ENCODE measurements around the gene PHACTR4. TPM values are rescaled to one million over a fixed set of nuclear protein-coding genes. Genes with fewer than 3 reads are reported as not detected.

PHACTR4 gene
- total and polyA plus RNA-seq, 2 of the 13 experiments (the other 11 are each of a cell fraction or from before 2014, with no cell fraction given): 13.9 to 17.1 TPM

- H3K36me3 ChIP-seq (replicated peaks in 1 of 2; ENCODE audit: control insufficient read depth in 1 of 2, insufficient read depth in 2 of 2, low read length in 2 of 2): peaks cover 0 to 7% of the 10 kb centered on the region in 2 experiments; a peak in 2 of 5 replicates
- no peak overlapping the region for H2AFZ ChIP-seq (ENCODE audit: low read length)
- H3K27me3 ChIP-seq (ENCODE audit: control insufficient read depth in 1 of 2, insufficient read depth in 2 of 2, low read length in 2 of 2): no peaks in the 10 kb centered on the region
- H3K9me3 ChIP-seq (ENCODE audit: low read length): no peaks in the 10 kb centered on the region
- no peak overlapping the region for H3K27ac ChIP-seq (ENCODE audit: extremely low read length, insufficient read depth, low read length)
- no TSS peak for BruUV-seq (replicated peaks)
- peaks cover 30% of the 10 kb centered on the region for H3K4me1 ChIP-seq (ENCODE audit: insufficient read depth, low read length)
- H3K9ac ChIP-seq (ENCODE audit: insufficient read depth, low read depth, low read length): no peak overlapping the region
- peaks cover 29% of the 10 kb centered on the region for H3K79me2 ChIP-seq (ENCODE audit: insufficient read depth, low read length)
- in situ Hi-C loops (cut with HindIII; ENCODE audit: extremely low pct_ligation_motif_present, low pct_unique_long_range_greater_than_20kb): loop anchor here (25.0 kb wide), 1 partner anchor 194 kb away; no protein-coding TSS in a partner anchor
- no peak for FAIRE-seq
- intact Hi-C loops (cut with micrococcal nuclease; ENCODE audit: unreplicated experiment): no loop called here
- H3K4me3 ChIP-seq (replicated peaks in 1 of 3; ENCODE audit: insufficient read depth in 1 of 3, low read depth in 2 of 3, low read length in 3 of 3): no peak overlapping the region
- no peak overlapping the region for H3K4me2 ChIP-seq (ENCODE audit: low read depth, low read length)
- CTCF ChIA-PET (ENCODE audit: low intra/inter-chr PET ratio, low total read pairs): no interaction called here
- no peak for DNase-seq (ENCODE audit: low spot score)
- TF ChIP-seq NFATC3 (CRISPR knock-in tag; IDR thresholded peaks at IDR 0.05): no peak
- TF ChIP-seq, protein P1, sequence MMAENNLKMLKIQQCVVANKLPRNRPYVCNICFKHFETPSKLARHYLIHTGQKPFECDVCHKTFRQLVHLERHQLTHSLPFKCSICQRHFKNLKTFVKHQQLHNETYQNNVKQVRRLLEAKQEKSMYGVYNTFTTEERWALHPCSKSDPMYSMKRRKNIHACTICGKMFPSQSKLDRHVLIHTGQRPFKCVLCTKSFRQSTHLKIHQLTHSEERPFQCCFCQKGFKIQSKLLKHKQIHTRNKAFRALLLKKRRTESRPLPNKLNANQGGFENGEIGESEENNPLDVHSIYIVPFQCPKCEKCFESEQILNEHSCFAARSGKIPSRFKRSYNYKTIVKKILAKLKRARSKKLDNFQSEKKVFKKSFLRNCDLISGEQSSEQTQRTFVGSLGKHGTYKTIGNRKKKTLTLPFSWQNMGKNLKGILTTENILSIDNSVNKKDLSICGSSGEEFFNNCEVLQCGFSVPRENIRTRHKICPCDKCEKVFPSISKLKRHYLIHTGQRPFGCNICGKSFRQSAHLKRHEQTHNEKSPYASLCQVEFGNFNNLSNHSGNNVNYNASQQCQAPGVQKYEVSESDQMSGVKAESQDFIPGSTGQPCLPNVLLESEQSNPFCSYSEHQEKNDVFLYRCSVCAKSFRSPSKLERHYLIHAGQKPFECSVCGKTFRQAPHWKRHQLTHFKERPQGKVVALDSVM (CRISPR knock-in tag; IDR thresholded peaks at IDR 0.05): peak; percentile 97
- POLR2A ChIA-PET: no interaction called here
- no peaks in the 10 kb centered on the region for H4K20me1 ChIP-seq (ENCODE audit: insufficient read depth, low read length)
- 93% methylated on average over 4 of the region's 4 CpGs for WGBS (ENCODE audit: low lambda C conversion rate)
- ATAC-seq: no peak
These were observed 48.5 kb downstream of the PHACTR4 start for GRCh38 chr1:28417926-28418637.

DNA sequence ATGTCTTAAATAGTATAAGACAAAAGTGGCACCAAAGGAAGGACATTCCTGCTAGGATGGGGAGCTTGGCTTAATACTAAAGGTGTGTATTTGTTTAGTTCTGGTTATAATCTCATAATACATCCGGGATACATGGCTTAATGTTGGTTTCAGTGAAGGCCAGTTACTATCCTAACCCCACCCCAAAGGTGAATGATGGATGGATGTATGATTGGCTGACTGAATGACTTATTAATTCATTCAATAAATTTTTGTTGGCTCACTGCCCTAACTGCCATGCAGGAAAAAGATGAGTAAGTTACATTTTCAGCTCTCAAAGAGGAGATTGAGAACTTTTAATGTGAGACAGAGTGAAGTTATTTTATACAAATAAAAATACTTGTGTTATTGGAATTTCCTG is 52.2 kb downstream of the PHACTR4 start:
- Histone ChIP-seq H3K9me3 (ENCODE audit: low read length) (no peaks in the 10 kb centered on the region), H3K27ac (ENCODE audit: extremely low read length, insufficient read depth, low read length) (no peak overlapping the region), H3K4me2 (ENCODE audit: low read depth, low read length) (no peak overlapping the region), H4K20me1 (ENCODE audit: insufficient read depth, low read length) (no peaks in the 10 kb centered on the region), H3K4me1 (ENCODE audit: insufficient read depth, low read length) (peaks cover 22% of the 10 kb centered on the region), H2AFZ (ENCODE audit: low read length) (no peak overlapping the region), H3K79me2 (ENCODE audit: insufficient read depth, low read length) (peaks cover 4% of the 10 kb centered on the region), H3K36me3 (replicated peaks in 1 of 2; ENCODE audit: control insufficient read depth in 1 of 2, insufficient read depth in 2 of 2, low read length in 2 of 2) (peaks cover 2 to 12% of the 10 kb centered on the region in 2 experiments; a peak in 2 of 5 replicates), H3K9ac (ENCODE audit: insufficient read depth, low read depth, low read length) (no peak overlapping the region), H3K4me3 (replicated peaks in 1 of 3; ENCODE audit: insufficient read depth in 1 of 3, low read depth in 2 of 3, low read length in 3 of 3) (no peak overlapping the region), H3K27me3 (ENCODE audit: control insufficient read depth in 1 of 2, insufficient read depth in 2 of 2, low read length in 2 of 2) (no peaks in the 10 kb centered on the region)
- CTCF ChIA-PET (ENCODE audit: low intra/inter-chr PET ratio, low total read pairs): no interaction called here
- DNase-seq (ENCODE audit: low spot score): no peak
- intact Hi-C loops (cut with micrococcal nuclease; ENCODE audit: unreplicated experiment) (no loop called here), in situ Hi-C loops (cut with HindIII; ENCODE audit: extremely low pct_ligation_motif_present, low pct_unique_long_range_greater_than_20kb) (loop anchor here (25.0 kb wide), 1 partner anchor 191 kb away; no protein-coding TSS in a partner anchor)
- no peak for FAIRE-seq
- no TSS peak for BruUV-seq (replicated peaks)
- WGBS (ENCODE audit: low lambda C conversion rate): 95% methylated on average over 1 of the region's 1 CpG
- no peak for ATAC-seq
- POLR2A ChIA-PET: no interaction called here
- TF ChIP-seq ZBTB20 (CRISPR knock-in tag; IDR thresholded peaks at IDR 0.05; ENCODE audit: borderline replicate concordance, low read depth) (no peak), FOXO1 (CRISPR knock-in tag; IDR thresholded peaks at IDR 0.05) (no peak), ZNF704 (CRISPR knock-in tag; IDR thresholded peaks at IDR 0.05; ENCODE audit: borderline replicate concordance) (no peak), ZNF775 (CRISPR knock-in tag; IDR thresholded peaks at IDR 0.05; ENCODE audit: borderline replicate concordance) (no peak)
- TF ChIP-seq, protein P2, sequence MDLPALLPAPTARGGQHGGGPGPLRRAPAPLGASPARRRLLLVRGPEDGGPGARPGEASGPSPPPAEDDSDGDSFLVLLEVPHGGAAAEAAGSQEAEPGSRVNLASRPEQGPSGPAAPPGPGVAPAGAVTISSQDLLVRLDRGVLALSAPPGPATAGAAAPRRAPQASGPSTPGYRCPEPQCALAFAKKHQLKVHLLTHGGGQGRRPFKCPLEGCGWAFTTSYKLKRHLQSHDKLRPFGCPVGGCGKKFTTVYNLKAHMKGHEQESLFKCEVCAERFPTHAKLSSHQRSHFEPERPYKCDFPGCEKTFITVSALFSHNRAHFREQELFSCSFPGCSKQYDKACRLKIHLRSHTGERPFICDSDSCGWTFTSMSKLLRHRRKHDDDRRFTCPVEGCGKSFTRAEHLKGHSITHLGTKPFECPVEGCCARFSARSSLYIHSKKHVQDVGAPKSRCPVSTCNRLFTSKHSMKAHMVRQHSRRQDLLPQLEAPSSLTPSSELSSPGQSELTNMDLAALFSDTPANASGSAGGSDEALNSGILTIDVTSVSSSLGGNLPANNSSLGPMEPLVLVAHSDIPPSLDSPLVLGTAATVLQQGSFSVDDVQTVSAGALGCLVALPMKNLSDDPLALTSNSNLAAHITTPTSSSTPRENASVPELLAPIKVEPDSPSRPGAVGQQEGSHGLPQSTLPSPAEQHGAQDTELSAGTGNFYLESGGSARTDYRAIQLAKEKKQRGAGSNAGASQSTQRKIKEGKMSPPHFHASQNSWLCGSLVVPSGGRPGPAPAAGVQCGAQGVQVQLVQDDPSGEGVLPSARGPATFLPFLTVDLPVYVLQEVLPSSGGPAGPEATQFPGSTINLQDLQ (CRISPR knock-in tag; IDR thresholded peaks at IDR 0.05): no peak
